ENCODE results near the gene LYG1.

LYG1 gene

GRCh38 chr2:99261242-99261641, 39.8 kb downstream of the LYG1 start:
- no peak for DNase-seq

- no peak for DNase-seq
Observed at GRCh38 chr2:99260184-99260583, 40.8 kb downstream of the LYG1 start.

GRCh38 chr2:99259465-99259864, 41.5 kb downstream of the LYG1 start:
- no peak for DNase-seq

GRCh38 chr2:99256677-99257076, 44.3 kb downstream of the LYG1 start:
- no peak for DNase-seq

- DNase-seq: no peak
Observed at GRCh38 chr2:99255491-99256318, 45.3 kb downstream of the LYG1 start, which contains the start of gene LYG2. TSS of gene LYG2 (minus strand) at chr2:99255666. CDS start at chr2:99254260, 1,406 bp downstream.

- no peak for DNase-seq
Observed at GRCh38 chr2:99249951-99250350, 51.0 kb downstream of the LYG1 start.

- DNase-seq: no peak
Observed at GRCh38 chr2:99242151-99242550, 58.8 kb downstream of the LYG1 start.

GRCh38 chr2:99240431-99240830, 60.6 kb downstream of the LYG1 start:
- DNase-seq: no peak

GRCh38 chr2:99238599-99238998, 62.4 kb downstream of the LYG1 start:
- DNase-seq: no peak
